IPS-15b (cell line): Measurements from ENCODE around the gene DEPDC7.

Experiments
- H3K27me3 ChIP-seq: one replicate; pipeline ENCODE4 v1.6.1; 2013; ENCODE audit warnings: low read length; ENCODE audit not compliant: control insufficient read depth, insufficient read depth
- H3K36me3 ChIP-seq: one replicate; pipeline ENCODE4 v1.6.1; 2013; ENCODE audit warnings: low read length; ENCODE audit not compliant: control insufficient read depth, insufficient read depth
- H3K4me1 ChIP-seq: one replicate; pipeline ENCODE4 v1.6.1; 2013; ENCODE audit warnings: mild to moderate bottlenecking, low read length; ENCODE audit not compliant: control insufficient read depth, insufficient read depth
- H3K4me3 ChIP-seq: one replicate; pipeline ENCODE4 v1.5.1; 2013; ENCODE audit warnings: low read depth, low read length
- H3K9ac ChIP-seq: one replicate; pipeline ENCODE4 v1.6.1; 2013; ENCODE audit warnings: low read depth, mild to moderate bottlenecking, low read length
- H3K9me3 ChIP-seq: one replicate; pipeline ENCODE4 v1.6.1; 2013; ENCODE audit warnings: mild to moderate bottlenecking, low read length; ENCODE audit not compliant: control insufficient read depth, insufficient read depth

Gene DEPDC7

GRCh38 chr11:33064866-33065265 lies 49.2 kb downstream of the DEPDC7 start:
- Histone ChIP-seq H3K9ac (no peak overlapping the region), H3K4me1 (no peaks in the 10 kb centered on the region), H3K9me3 (no peaks in the 10 kb centered on the region), H3K27me3 (no peaks in the 10 kb centered on the region), H3K4me3 (no peak overlapping the region), H3K36me3 (peaks cover 10% of the 10 kb centered on the region)

DNA sequence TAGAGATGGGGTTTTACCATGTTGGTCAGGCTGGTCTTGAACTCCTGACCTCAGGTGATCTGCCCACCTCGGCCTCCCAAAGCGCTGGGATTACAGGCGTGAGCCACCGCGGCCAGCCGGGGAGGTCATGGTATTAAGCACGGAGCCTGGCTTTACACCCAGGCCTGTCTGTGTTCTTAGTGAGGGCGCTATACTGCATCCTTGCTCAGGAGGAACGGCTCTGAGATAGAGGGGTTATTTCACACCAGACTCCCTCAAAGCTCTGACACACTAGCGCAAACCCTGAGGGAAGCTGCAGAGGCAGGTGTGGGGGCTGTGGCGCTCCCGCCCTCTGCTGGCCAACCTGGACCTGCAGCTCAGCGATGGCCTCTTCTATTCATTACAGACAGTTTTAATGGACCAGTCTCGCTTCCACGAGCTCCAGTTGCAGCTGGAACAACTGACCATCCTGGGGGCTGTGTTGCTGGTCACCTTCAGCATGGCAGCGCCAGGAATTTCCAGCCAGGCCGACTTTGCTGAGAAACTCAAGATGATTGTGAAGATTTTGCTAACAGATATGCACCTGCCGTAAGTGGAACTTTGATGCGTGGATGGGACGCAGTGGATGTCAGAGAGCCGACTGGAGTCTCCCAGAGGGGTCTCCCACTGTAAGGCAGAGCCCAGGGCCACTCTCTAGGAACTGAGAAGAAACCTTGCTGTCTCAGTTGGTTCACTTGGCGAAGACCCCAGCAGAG lies 49.9 kb downstream of the DEPDC7 start:
- Histone ChIP-seq H3K4me1 (no peaks in the 10 kb centered on the region), H3K4me3 (no peak overlapping the region), H3K27me3 (no peaks in the 10 kb centered on the region), H3K9me3 (no peaks in the 10 kb centered on the region), H3K36me3 (peaks cover 13% of the 10 kb centered on the region), H3K9ac (no peak overlapping the region)

- H3K9me3 ChIP-seq: no peaks in the 10 kb centered on the region
- peaks cover 17% of the 10 kb centered on the region for H3K36me3 ChIP-seq
- no peaks in the 10 kb centered on the region for H3K27me3 ChIP-seq
- H3K9ac ChIP-seq: no peak overlapping the region
- no peaks in the 10 kb centered on the region for H3K4me1 ChIP-seq
- no peak overlapping the region for H3K4me3 ChIP-seq
Observed at GRCh38 chr11:33067294-33067693, 51.6 kb downstream of the DEPDC7 start.

DNA sequence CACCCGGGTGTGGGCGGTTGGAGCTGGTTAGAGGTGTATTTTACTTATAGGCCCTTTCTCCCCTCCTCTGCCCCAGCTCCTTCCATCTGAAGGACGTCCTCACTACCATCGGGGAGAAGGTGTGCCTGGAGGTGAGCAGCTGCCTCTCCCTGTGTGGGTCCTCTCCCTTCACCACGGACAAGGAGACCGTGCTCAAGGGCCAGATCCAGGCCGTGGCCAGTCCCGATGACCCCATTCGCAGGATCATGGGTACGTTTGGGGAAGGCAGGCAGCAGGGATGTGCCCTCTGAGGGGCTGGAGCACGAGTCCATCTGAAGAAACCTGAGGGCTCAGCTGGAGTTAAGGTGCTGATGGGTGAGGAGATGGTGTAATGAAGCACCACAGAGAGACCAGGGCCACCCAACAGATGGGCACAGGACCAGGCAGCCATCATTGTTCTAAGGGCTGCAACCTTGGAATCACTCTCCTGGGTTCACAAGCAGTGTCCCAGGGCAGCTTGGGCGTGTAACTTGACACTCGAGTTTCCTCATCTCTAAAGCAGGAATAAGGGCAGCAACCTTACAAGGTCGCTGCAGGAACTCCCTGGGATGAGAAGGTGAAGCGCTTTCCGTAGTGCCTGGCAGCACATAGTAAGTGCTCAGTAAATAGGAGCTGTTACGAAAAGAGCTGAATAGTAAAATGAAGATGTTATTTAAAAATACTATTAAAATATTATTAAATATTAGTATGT lies 53.1 kb downstream of the DEPDC7 start:
- Histone ChIP-seq H3K36me3 (peaks cover 17% of the 10 kb centered on the region), H3K9ac (no peak overlapping the region), H3K4me3 (no peak overlapping the region), H3K4me1 (no peaks in the 10 kb centered on the region), H3K27me3 (no peaks in the 10 kb centered on the region), H3K9me3 (no peaks in the 10 kb centered on the region)

DNA sequence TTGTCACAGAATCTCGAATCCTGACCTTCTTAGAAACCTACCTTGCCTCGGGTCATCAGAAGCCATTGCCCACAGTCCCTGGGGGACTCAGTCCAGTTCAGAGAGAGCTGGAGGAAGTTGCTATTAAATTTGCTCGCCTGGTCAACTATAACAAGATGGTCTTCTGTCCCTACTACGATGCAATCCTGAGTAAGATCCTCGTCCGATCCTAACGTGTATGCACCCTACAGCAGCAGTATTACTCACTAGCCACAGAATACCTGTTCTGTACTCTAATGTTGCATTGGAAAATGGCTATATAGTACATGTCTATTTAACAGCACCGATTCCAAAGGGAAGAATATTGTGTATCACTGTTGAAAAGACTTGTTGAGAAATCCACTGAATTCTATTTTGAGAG lies 56.8 kb downstream of the DEPDC7 start:
- Histone ChIP-seq H3K27me3 (no peaks in the 10 kb centered on the region), H3K4me1 (no peaks in the 10 kb centered on the region), H3K4me3 (no peak overlapping the region), H3K36me3 (peaks cover 25% of the 10 kb centered on the region), H3K9me3 (no peaks in the 10 kb centered on the region), H3K9ac (no peak overlapping the region)
